AML-193 (cell line): ENCODE data around the gene OGFOD3.
"Not testable (repeated sequence)": the region's sequence is repeated elsewhere in the genome, so short reads cannot be mapped to it uniquely, and the experiment has no call there.

ENCODE experiments used
- DNase-seq, 2 experiments: peaks; one replicate each; lab custom pipeline; 2025; lab: John Stamatoyannopoulos, UW

The OGFOD3 gene

DNA sequence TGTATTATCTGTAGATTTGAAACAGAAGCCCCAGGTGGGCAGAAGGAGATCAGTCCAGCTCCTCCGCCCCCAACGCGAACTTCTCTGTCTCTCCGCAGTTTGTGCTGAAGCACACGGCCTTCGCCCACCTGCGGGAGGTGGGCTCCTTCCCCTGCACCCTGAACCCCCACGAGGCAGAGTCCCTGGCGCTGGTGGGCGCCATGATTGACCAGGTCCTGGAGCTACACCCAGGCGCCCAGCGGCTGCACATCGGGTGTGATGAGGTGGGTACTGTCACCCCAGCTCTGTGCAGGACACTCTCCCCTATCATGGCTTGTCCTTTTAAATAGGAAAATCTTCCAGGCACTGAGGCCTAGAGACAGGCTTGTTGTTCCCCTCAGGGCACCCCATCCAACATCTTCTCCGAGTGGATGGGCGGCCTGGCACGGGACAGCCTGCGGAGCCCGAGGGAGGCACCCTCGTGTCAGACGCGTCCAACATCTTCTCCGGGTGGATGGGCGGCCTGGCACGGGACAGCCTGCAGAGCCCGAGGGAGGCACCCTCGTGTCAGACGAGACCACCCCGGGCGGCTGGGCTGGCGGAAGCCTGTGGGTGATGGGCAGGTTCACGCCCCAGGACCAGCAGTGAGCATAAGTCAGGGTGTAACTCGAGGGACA lies 15.3 kb upstream of the OGFOD3 start:
- no peak for DNase-seq

DNA sequence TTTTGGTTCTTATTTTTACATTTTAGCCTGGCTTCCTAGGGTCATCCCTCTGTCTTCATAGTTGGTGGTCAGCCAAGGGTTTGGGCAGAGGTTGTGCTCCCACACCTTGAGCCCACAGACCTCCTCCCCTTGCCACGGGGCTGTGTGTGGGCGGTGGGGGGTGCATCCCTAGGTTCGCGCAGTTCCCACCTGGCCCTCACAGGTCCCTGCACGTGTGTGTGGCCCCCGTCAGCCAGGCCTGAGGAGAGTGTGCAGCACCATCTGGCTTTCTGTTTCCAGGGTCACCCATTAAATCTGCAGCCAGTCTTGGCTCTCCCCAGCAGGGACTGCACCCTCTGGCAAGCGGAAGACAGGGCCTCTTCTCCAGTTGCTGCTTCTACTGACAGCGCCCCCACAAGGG lies 13.6 kb upstream of the OGFOD3 start:
- no peak for DNase-seq

DNA sequence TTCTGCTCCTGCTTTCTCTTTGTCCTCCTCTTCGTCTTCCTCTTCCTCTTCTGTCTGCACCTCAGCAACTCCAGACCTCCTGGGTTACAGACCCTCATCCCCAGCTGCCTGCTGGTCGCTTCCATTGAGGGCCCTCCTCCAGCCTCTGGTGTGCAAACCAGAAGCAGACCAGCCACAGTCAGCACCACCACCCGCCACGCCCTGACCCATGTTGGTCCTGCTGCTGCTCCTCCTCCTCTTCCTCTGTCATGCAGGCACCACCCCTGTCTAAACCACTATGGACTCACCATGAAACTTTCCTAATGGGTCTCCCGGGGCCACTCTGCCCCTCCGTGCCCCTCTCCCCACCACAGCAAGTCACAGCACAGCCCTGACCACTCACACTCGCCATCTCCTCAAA lies 11.4 kb upstream of the OGFOD3 start:
- DNase-seq, result no peak

DNA sequence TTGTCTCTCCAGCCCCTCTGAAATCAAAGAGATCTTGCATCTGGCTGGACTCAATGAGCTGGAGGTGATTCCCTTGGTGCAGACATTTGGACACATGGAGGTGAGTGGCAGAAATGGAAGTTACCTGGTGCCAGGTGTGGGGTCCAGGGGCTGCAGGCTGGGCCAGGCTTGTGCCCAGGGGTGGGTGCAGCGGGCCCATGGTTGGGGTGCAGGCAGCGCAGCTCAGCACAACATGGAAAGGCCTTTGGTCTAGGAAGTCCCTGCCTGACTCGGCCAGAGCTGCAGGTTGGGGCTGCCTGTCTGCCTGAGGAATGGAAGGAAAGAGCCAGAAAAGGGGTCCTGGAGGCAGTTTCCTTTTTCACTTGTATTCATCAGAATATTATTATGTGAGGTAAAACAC lies 10.2 kb upstream of the OGFOD3 start:
- no peak for DNase-seq

DNA sequence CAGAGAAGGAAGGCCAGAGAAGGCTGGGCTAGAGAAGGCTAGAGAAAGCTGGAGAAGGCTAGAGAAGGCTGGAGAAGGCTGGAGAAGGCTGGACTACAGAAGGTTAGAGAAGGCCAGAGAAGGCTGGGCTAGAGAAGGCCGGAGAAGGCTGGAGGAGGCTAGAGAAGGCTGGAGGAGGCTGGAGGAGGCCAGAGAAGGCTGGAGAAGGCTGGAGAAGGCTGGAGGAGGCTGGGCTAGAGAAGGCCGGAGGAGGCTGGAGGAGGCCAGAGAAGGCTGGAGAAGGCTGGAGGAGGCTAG lies 6.4 kb upstream of the OGFOD3 start:
- no peak for DNase-seq

DNA sequence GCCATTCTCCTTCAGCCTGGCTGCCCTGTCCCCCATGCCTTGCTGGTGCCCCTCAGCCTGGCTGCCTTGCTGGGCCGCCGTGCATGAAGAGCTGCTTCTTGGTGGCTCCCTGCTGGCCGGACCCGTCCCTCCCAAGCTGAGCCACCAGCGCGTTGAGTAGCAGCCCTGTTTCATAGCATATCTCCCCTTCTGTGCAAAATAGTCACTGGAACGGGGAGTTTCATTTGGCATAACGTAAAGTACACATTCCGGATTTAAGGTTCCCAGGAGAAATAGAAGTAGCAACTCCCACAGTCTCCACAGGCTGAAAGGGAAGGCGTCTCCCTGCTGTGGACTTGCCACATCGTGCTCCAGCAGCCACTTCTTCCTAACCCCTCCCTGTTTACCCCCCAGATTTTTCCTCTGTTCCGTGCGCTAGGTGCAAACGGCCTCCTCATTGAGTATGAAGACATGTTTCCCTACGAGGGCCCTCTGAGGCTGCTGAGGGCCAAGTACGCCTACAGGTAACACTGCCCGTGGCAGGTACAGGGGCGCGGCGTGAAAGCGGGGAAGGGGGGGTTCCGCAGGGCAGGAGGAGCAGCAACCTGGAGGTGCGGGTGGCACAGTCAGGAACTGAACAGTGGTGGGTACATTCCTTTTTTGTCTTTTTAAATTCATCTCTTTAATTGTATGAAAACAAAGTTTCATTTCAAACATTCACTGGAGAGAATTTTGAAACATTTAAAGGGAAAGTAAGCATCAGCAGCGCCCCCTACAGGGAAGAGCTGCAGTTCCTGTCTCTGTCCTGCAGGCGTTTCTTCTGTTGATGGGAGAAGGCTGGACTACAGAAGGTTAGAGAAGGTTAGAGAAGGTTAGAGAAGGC lies 5.8 kb upstream of the OGFOD3 start:
- peak; percentile 78 to 79 for DNase-seq

DNA sequence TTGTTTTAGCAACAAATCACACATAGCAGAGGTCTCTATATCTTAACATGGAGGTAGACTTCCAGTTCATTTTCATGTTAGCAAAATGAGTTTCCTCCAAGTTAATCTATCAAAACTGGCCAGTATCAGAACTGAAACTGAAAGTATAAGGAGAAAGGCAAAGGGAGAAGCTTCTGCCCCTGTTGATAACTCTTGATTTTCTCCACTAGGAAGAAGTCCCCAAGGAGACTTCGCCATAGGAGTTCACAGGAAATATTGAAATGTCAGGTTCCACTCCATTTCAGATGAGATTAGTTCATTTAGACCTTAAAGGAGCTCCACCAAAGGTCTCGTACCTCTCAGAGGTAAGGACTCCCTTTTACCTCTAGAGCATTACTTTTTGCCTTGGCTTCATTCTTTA lies 1.2 kb upstream of the OGFOD3 start:
- DNase-seq, result peak; percentile 12 to 29

DNA sequence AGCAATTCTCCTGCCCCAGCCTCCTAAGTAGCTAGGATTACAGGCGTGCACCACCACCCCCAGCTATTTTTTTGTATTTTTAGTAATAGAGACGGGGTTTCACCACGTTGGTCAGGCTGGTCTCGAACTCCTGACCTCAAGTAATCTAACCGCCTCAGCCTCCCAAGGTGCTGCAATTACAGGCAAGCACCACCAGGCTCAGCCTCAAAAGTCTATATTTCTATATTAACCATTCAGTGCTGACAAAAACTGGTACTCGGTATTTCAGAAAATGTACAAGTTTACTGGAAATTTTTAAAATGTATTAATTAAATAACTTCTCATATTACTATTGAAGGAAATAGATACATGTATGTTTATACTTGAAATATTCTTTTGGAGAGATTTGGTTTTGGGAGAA lies 1.6 kb downstream of the OGFOD3 start:
- DNase-seq, result peak in 1 of 2 experiments; percentile 28

DNA sequence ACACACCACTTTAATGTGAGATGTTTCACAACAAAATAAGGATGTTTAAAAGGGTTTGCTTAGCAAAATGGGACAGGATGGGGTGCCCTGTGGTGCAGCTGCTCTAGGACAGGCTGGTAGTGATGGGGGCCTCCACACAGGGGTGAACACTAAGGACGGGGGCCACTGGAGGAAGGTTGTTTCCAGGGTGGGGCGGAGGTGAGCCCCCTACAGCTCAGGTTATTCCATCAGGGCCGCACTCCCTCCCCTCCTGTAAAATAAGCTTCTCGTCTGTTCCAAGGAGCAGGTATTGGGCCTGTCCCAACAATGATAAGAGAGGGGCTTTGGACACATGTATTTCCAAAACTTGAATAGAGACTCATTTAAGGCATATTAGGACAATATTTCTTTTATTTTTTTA lies 2.1 kb downstream of the OGFOD3 start:
- no peak for DNase-seq

DNA sequence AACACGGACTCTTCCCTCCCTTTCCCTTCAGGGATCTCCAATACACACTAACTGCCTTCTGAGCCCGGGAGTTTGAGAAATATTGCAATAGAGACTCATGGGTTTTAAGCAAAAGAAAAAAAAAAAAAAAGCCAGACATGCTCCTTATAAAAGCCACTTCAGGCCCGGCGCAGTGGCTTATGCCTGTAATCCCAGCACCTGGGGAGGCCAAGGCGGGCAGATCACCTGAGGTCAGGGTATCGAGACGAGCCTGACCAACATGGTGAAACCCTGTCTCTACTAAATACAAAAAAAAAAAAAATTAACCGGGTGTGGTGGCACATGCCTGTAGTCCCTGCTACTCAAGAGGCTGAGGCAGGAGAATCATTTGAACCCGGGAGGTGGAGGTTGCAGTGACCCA lies 2.6 kb downstream of the OGFOD3 start:
- DNase-seq, result no peak

DNA sequence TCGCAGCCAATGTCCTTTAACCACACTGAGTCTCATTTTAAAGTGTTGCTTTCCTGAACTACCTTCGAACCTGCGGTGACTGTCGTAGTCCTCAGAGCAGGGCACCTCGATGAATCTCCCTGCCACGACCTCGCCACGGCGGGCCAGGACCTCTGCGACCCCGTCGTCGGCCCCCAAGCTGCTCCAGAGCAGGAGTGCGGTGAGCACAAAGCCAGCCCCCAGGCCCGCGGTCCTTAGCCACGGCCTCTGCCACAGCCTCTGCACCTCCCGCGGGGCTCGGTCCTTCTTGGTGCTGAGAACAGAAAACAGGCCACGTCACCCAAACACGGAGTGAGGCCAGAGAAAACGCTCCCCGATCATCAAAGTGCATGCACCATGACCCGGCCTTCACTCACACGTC lies 3.0 kb downstream of the OGFOD3 start:
- no peak for DNase-seq

DNA sequence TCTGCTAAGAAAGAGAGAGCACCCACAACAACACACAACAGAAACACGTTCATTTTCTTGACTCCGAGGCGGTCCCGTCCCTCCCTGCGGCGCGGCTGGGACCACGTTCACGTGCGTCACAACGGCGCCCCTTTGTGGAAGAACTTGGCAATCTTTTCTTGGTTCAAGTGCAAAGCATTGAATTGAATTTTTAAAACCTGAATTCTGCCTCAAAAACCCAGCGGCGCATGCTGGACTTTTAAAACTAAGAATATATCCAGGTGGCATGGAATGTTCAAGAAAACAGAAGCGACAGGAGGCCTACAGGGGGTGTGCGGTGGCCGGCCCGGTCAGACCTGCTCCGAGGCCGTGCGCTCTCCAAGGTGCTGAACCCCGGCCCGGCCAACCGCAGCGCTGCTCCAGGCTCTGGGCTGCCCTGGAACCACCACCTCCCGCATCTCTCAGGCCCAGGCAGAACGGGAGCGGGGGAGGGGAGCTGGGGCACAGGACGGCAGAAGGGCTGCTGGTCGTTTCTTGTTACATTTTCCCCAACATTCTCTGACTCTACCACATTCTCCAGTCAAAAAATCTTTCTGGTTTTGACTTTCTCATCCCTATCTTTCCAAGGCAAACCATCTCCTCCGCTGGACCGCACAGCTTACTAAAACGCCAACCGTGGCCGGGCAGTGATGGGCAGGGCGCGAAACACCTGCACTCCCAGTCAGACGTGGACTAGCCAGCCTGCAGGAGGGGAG lies 3.7 kb downstream of the OGFOD3 start:
- DNase-seq, result peak; percentile 69 to 79

DNA sequence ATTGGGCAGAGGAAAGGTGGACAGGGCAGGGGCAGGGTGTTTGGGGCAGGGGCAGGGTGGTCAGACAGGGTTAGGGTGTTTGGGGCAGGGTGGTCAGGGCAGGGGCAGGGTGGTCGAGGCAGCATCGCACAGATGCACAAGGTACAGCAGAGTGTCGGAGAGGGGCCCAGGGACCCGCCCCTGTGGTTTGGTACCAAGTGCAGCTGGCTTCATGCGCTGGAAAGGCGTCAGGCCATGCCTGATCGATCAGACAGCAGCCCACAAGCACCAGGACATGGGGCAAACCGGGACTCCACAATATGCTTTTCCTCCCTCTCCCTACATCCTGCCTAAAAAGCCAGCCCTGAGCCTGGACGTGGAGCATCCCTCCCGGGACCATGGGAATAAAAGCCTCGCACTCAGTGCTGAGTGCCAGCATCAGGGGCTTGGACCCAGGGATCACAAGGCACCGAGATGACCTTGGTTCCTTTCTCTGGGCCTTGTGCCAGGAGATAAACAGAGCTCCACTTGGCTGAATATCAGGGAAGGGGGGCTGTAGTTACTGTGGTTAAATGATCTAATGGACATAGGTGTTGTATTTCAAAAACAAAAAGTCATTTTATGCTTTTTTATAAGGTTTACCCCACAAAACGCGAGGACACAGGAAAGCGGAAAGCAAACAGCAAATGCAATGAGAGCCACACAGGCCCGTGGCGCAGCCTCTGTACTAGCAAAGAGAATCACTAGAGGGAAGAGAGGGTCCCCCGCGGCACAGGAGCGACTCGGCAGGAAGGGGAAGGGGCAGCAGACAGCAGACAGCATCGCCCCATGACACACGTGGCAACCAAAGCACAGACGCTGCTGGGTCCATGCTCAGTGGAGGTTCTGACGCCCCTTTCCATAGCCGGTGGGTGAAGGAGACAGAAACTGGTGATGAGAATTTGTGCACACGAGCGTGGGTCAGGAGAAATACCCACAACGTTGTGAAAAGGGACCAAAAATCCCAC lies 5.6 kb downstream of the OGFOD3 start:
- DNase-seq, result no peak

DNA sequence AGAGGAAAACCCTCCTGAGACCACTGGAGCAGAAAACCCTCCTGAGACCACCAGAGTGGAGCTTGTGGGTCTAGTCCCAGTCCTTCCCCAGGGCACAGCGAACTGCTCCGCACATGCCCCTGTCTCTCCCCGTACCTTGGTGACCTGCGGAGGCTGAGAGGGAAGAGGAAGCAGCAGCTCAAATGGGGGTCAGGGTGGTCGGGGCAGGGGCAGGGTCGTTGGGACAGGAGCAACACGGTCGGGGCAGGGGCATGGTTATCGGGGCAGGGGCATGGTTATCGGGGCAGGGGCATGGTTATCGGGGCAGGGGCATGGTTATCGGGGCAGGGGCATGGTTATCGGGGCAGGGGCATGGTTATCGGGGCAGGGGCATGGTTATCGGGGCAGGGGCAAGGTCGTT lies 6.3 kb downstream of the OGFOD3 start:
- DNase-seq, result not testable (repeated sequence)

DNA sequence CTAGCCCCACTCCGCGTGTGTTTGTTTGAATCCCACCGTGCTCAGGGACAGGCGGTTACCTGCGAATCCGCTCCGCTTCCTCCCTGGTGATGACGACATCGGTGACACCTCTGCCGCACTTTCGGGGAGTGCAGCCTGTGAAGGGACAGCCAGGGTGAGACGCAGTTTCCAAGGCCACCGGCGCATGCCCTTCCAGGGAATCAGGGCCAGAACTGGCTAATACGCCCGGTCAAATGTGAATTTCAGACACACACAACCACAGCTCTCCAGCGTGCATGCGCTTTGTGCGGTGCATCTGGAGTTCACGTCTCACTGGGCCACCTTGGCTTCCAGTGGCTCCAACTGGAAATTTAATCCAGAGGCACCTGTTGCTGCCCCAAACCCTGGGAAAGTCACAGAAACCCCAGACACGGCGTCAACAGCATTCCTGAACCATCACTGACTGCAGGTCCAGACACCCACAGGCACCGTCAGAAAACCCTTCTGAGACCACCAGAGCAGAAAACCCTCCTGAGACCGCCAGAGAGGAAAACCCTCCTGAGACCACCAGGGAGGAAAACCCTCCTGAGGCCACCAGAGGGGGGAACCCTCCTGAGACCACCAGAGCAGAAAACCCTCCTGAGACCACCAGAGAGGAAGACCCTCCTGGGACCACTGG lies 6.9 kb downstream of the OGFOD3 start:
- DNase-seq, result no peak

DNA sequence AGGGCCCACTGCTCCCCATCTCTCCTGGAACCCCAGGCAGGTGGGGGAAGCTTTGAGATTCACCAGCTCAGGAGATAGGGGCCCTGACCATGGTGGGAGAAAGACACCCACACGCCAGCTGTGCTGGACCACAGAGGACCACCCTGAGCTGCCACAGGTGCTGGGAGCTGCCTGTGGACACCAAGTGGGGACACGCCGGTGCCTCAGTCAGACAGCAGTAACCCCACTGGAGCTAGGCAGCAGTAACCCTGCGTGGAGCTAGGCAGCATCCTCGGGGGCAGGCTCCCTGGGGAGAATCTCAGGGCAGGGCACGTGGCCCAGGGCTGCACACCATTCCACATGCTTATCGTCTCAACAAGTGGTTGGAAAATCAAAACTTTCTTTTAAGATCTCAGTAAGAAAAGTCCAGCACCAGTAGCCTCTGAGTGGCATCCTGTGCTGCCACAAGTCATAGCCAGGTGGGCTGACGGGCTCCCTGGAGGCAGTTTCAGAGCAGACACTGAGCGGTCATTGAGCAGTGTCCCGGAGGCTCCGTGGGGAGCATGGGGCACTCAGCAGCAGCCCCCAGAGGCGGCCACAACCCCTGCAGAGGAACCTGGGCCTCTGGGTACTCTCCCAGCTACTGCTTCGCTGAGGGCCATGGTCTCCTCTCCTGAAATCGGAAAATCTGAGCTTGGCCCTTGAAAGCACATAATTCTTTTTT lies 8.2 kb downstream of the OGFOD3 start:
- no peak for DNase-seq

DNA sequence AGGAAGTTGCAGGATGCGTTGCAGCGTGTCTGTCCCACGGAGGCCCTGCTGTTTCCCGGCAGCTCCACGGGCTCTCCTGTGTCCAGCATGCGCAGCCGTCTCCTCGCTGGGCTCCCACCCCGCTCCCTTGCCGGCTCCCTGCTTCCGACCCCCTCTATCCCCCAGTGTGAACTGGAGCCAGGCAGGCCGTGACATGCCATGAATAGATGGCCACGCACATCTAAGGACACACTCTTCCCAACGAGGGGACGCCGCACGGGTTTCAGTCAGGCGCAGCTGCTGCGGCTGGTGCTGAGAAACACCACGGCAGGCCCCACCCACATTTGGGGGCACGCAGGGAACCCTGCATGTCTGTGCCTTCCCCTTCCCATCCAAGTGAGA lies 9.5 kb downstream of the OGFOD3 start:
- no peak for DNase-seq

DNA sequence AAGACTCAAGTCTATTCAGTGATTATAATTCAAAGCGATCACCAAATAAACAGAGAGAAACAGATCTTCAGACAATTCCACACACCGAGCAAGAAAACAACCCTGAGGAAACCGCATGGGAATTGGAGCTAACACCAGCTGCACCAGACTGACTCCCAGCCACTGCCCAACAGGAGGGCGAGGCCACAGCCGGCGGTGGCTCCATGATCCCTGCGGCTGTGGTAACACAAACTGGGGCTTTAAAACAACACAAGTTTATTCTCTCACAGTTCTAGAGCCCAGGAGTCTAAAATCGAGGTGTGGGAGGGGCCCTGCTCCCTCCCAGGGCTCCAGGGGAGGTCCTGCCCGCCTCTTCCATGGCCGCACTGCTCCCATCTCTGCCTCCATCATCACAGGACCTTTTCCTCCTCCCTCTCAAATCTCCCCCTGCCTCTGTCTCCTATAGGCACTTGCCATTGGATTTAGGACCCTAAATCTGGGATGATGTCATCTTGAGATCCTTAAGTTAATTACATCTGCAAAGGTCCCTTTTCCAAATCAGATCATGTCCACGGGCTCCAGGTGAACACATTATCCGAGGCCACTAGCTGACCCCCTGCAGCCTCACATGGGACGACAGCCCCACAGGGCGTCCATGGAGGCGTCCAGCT lies 10.0 kb downstream of the OGFOD3 start:
- DNase-seq, result no peak

DNA sequence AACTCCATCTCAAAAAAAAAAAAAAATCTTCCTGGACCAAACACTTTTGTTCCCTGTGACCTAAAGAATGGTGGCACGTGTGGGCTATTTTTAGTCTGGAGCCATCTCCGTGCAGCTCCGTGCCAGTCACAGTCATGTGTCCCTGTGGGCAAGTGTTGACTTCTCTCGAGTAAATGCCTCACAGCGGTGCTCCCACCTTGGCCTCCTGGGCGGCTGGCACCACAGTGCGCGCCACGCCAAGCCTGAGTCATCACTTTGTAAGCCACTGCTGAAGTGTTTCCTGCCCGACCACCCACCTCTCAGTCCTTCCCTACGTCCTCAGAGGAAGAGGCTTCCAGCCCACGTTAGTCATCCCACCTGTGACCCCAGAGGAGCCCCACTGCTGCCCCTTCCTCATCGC lies 11.1 kb downstream of the OGFOD3 start:
- DNase-seq, result no peak

DNA sequence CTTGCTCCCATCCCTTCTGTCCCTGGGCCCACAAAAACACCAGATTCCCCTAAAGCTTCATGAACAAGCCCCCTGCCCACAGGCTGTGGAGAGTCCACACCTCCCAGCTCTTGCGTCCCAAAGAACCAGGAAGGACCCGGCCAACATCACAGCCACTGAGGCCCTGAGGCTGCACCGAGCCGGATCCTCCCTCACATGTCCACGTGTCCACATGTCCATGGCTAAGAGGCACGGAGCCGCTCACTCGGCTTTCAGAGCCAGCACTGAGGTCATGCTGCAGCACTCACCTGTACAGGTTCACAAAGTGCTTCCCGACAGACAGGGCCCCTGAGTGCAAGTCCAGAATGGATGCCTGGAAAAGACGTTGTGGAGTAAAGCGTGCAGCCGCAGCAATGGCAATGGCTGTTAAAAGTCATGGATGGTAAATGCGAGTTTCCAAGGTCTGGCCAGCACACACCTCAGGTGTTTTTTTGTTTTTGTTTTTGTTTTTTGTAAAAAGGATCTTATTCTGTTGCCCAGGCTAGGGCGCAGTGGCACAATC lies 12.2 kb downstream of the OGFOD3 start:
- DNase-seq, result no peak
